Activated CD4-positive, alpha-beta T cell treated with anti-CD3 and anti-CD28 coated beads, Interleukin-2, amount 50 U/mL, for 48 hours (primary cell): ENCODE results near the gene TPGS2.
A peak's percentile ranks its signal among the peaks of the same experiment; 100 is the strongest.
"Not testable (repeated sequence)": the region's sequence is repeated elsewhere in the genome, so short reads cannot be mapped to it uniquely, and the experiment has no call there.

Experiments
- DNase-seq, 2 experiments: peaks; one replicate each; pipeline ENCODE4 v3.0.0-alpha.2; 2020

The TPGS2 gene

GRCh38 chr18:36821681-36822080 lies 7.1 kb downstream of the TPGS2 start:
- no peak for DNase-seq

- DNase-seq, result no peak
Observed at GRCh38 chr18:36819621-36820020, 9.2 kb downstream of the TPGS2 start.

- no peak for DNase-seq
Observed at GRCh38 chr18:36818652-36819051, 10.2 kb downstream of the TPGS2 start.

GRCh38 chr18:36817039-36817438 lies 11.8 kb downstream of the TPGS2 start:
- no peak for DNase-seq

GRCh38 chr18:36816096-36816495 lies 12.7 kb downstream of the TPGS2 start:
- not testable (repeated sequence) for DNase-seq

GRCh38 chr18:36814994-36815393 lies 13.8 kb downstream of the TPGS2 start:
- DNase-seq, result no peak

- DNase-seq, result no peak
Observed at GRCh38 chr18:36813824-36814223, 15.0 kb downstream of the TPGS2 start.

GRCh38 chr18:36813101-36813775 lies 15.6 kb downstream of the TPGS2 start:
- no peak for DNase-seq

- no peak for DNase-seq
Observed at GRCh38 chr18:36812678-36813077, 16.1 kb downstream of the TPGS2 start.

GRCh38 chr18:36811955-36812354 lies 16.8 kb downstream of the TPGS2 start:
- DNase-seq, result no peak

GRCh38 chr18:36811430-36811829 lies 17.4 kb downstream of the TPGS2 start:
- DNase-seq, result no peak

GRCh38 chr18:36809590-36810381 lies 19.0 kb downstream of the TPGS2 start:
- peak in 1 of 2 experiments; percentile 13 for DNase-seq

GRCh38 chr18:36808681-36809080 lies 20.1 kb downstream of the TPGS2 start:
- no peak for DNase-seq

- no peak for DNase-seq
Observed at GRCh38 chr18:36805105-36805504, 23.7 kb downstream of the TPGS2 start.

GRCh38 chr18:36798738-36799473 lies 29.9 kb downstream of the TPGS2 start:
- DNase-seq, result no peak

- no peak for DNase-seq
Observed at GRCh38 chr18:36792634-36793283, 36.0 kb downstream of the TPGS2 start.

- DNase-seq, result no peak
Observed at GRCh38 chr18:36786686-36787085, 42.1 kb downstream of the TPGS2 start.

GRCh38 chr18:36783792-36784191 lies 45.0 kb downstream of the TPGS2 start:
- DNase-seq, result no peak

- DNase-seq, result no peak
Observed at GRCh38 chr18:36782710-36783109, 46.1 kb downstream of the TPGS2 start.

- DNase-seq, result no peak
Observed at GRCh38 chr18:36780748-36781147, 48.1 kb downstream of the TPGS2 start.

GRCh38 chr18:36777566-36777965 lies 51.2 kb downstream of the TPGS2 start:
- no peak for DNase-seq

GRCh38 chr18:36776650-36777049 lies 52.2 kb downstream of the TPGS2 start:
- no peak for DNase-seq

- DNase-seq, result no peak
Observed at GRCh38 chr18:36775396-36775795, 53.4 kb downstream of the TPGS2 start.
